HepG2 (cell line): Measurements from ENCODE around the gene ZFAND2A. TPM values are rescaled to one million over a fixed set of nuclear protein-coding genes. Genes with fewer than 3 reads are reported as not detected.

Experiments
- CERS6 ChIP-seq: sonication (generic); formaldehyde crosslinking; IDR thresholded peaks from 2 replicates; pipeline ENCODE4 v1.5.0; 2020; ENCODE audit warnings: missing genetic modification reagents
- ETV5 ChIP-seq: IDR thresholded peaks from 2 replicates; pipeline ENCODE4 v1.6.1; 2018; ENCODE audit warnings: missing biosample characterization, missing genetic modification reagents, inconsistent platforms, borderline replicate concordance
- FOXK1 ChIP-seq: sonication (generic); formaldehyde crosslinking; IDR thresholded peaks from 2 replicates; pipeline ENCODE4 v1.4.0; 2020; ENCODE audit warnings: low read depth, missing genetic modification reagents, borderline replicate concordance
- HIVEP1 ChIP-seq: sonication (generic); formaldehyde crosslinking; IDR thresholded peaks from 2 replicates; pipeline ENCODE4 v1.4.0; 2020; ENCODE audit warnings: mild to moderate bottlenecking, missing genetic modification reagents
- HNF1A ChIP-seq, 2 experiments: sonication (generic) in 1 of 2; formaldehyde crosslinking in 1 of 2; IDR thresholded peaks; 2 replicates each; pipeline versions ENCODE4 v1.4.0 to v1.6.1; 2016 to 2020; ENCODE audit warnings: borderline replicate concordance in 1 of 2, low read depth in 1 of 2, mild to moderate bottlenecking in 1 of 2, missing genetic modification reagents in 1 of 2
- NFYC ChIP-seq: IDR thresholded peaks from 2 replicates; pipeline ENCODE4 v1.6.1; 2016; ENCODE audit warnings: missing genetic modification reagents, missing compliant biosample characterization
- NONO ChIP-seq, 2 experiments: fragments of 450-650 bp in 1 of 2; sonication (generic) in 1 of 2; formaldehyde crosslinking in 1 of 2; IDR thresholded peaks in 1 of 2; conservative IDR thresholded peaks in 1 of 2; 2 replicates each; pipeline versions ENCODE4 v1.6.1 to v1.8.0; 2017 to 2022; ENCODE audit warnings: mild to moderate bottlenecking in 1 of 2, missing genetic modification reagents in 1 of 2, moderate library complexity in 1 of 2
- NR1H2 ChIP-seq: sonication (generic); formaldehyde crosslinking; IDR thresholded peaks from 2 replicates; pipeline ENCODE4 v1.8.1; 2022; ENCODE audit warnings: low read depth, missing genetic modification reagents, borderline replicate concordance
- NR3C1 ChIP-seq: sonication (generic); formaldehyde crosslinking; IDR thresholded peaks from 2 replicates; pipeline ENCODE4 v1.4.0; 2020; ENCODE audit warnings: missing genetic modification reagents
- PAWR ChIP-seq: sonication (generic); formaldehyde crosslinking; IDR thresholded peaks from 2 replicates; pipeline ENCODE4 v1.4.0; 2020; ENCODE audit warnings: missing genetic modification reagents, mild to moderate bottlenecking, borderline replicate concordance
- POLR2A ChIP-seq, 2 experiments: IDR thresholded peaks; 2 replicates each; pipeline ENCODE4 v1.6.1; 2011; ENCODE audit warnings: low read depth in 2 of 2, low read length in 2 of 2, mild to moderate bottlenecking in 1 of 2, moderate library complexity in 1 of 2; ENCODE audit not compliant: insufficient read depth in 1 of 2
- RAD51 ChIP-seq: fragments of 450-650 bp; IDR thresholded peaks from 2 replicates; pipeline ENCODE4 v1.6.1; 2016; ENCODE audit warnings: borderline replicate concordance
- REPIN1 ChIP-seq: sonication (generic); formaldehyde crosslinking; IDR thresholded peaks from 2 replicates; pipeline ENCODE4 v1.8.0; 2022; ENCODE audit warnings: missing genetic modification reagents, low read depth, mild to moderate bottlenecking, borderline replicate concordance
- STAT5B ChIP-seq: sonication (generic); formaldehyde crosslinking; IDR thresholded peaks from 2 replicates; pipeline ENCODE4 v1.4.0; 2020; ENCODE audit warnings: missing genetic modification reagents
- TOPORS ChIP-seq: sonication (generic); formaldehyde crosslinking; IDR thresholded peaks from 2 replicates; pipeline ENCODE4 v1.8.0; 2023; ENCODE audit warnings: mild to moderate bottlenecking, missing genetic modification reagents
- ZBED4 ChIP-seq: sonication (generic); formaldehyde crosslinking; IDR thresholded peaks from 2 replicates; pipeline ENCODE4 v1.4.0; 2020; ENCODE audit warnings: missing genetic modification reagents, borderline replicate concordance
- ZBTB1 ChIP-seq: sonication (generic); formaldehyde crosslinking; IDR thresholded peaks from 2 replicates; pipeline ENCODE4 v1.4.0; 2020; ENCODE audit warnings: missing genetic modification reagents, borderline replicate concordance
- ZNF441 ChIP-seq: sonication (generic); formaldehyde crosslinking; IDR thresholded peaks from 2 replicates; pipeline ENCODE4 v1.7.0; 2021; ENCODE audit warnings: missing genetic modification reagents, borderline replicate concordance
- polyA plus RNA-seq, 8 experiments: library from polyadenylated mRNA; depleted of rRNA in 3 of 8; stranded (reverse) in 7 of 8; unstranded in 1 of 8; fragments of >200 nt; fragmentation: Illumina TruSeq in 4 of 8; extraction: Trizol in 4 of 8; gene quantifications; 2 replicates each; pipeline versions ENCODE4 v1.2.1 to v1.2.3, GENCODE V29; 2011 to 2016; ENCODE audit warnings: low read depth in 4 of 8, missing spikeins in 1 of 8, mixed read lengths in 1 of 8; ENCODE audit not compliant: insufficient read depth in 1 of 8
- total RNA-seq, 5 experiments: library from RNA; depleted of rRNA; stranded (reverse); fragments of >200 nt; fragmentation: Illumina TruSeq; extraction: Trizol; gene quantifications; 2 replicates each; pipeline ENCODE4 v1.2.3, GENCODE V29; 2016; ENCODE audit warnings: low read depth in 1 of 5

ZFAND2A gene
- total and polyA plus RNA-seq, 2 of the 13 experiments (the other 11 are each of a cell fraction or from before 2014, with no cell fraction given) = 140 to 153 TPM

- no peak for TF ChIP-seq HNF1A (IDR thresholded peaks at IDR 0.05; ENCODE audit: low read depth)
- 0 out of 2 replicates have a peak, but pooled peaks have one; percentile 25 for TF ChIP-seq HNF1A (CRISPR knock-in tag; IDR thresholded peaks at IDR 0.05; ENCODE audit: borderline replicate concordance)
- TF ChIP-seq RAD51 = no peak
- TF ChIP-seq NR3C1 (CRISPR knock-in tag) = no peak
- TF ChIP-seq POLR2A (IDR thresholded peaks at IDR 0.05; ENCODE audit: insufficient read depth in 1 of 2, low read depth in 2 of 2, low read length in 2 of 2) = 0 out of 4 replicates have a peak, but pooled peaks of 1 of the 2 experiments have one; percentile 15
- no peak for TF ChIP-seq NFYC (CRISPR knock-in tag)
- TF ChIP-seq HIVEP1 (CRISPR knock-in tag) = no peak
- 0 out of 2 replicates have a peak, but pooled peaks have one; percentile 53 for TF ChIP-seq NR1H2 (CRISPR knock-in tag)
- TF ChIP-seq REPIN1 (CRISPR knock-in tag) = no peak
- 0 out of 2 replicates have a peak, but pooled peaks have one; percentile 8 for TF ChIP-seq ZBED4 (CRISPR knock-in tag)
- no peak for TF ChIP-seq ETV5 (CRISPR knock-in tag)
- TF ChIP-seq ZNF441 = 0 out of 2 replicates have a peak, but pooled peaks have one; percentile 13
- no peak for TF ChIP-seq ZBTB1 (CRISPR knock-in tag)
- TF ChIP-seq CERS6 = no peak; the same call in 1 of the 2 replicates
- TF ChIP-seq TOPORS (CRISPR knock-in tag) = no peak
- peak; percentile 47; the same call in 1 of the 2 replicates for TF ChIP-seq FOXK1
- no peak for TF ChIP-seq STAT5B (CRISPR knock-in tag)
- no peak for TF ChIP-seq PAWR (CRISPR knock-in tag)
- TF ChIP-seq NONO (IDR thresholded peaks at IDR 0.05) = no peak
- peak; percentile 74 for TF ChIP-seq NONO (CRISPR knock-in tag; conservative IDR thresholded peaks at IDR 0.05)
Measured at GRCh38 chr7:1160670-1161021, 650 bp upstream of the ZFAND2A start (continued).
